ENCODE results near the gene ECM2. TPM values are rescaled to one million over a fixed set of nuclear protein-coding genes. Genes with fewer than 3 reads are reported as not detected.

ECM2 gene
- total RNA-seq, 1 donor = not detected

DNA sequence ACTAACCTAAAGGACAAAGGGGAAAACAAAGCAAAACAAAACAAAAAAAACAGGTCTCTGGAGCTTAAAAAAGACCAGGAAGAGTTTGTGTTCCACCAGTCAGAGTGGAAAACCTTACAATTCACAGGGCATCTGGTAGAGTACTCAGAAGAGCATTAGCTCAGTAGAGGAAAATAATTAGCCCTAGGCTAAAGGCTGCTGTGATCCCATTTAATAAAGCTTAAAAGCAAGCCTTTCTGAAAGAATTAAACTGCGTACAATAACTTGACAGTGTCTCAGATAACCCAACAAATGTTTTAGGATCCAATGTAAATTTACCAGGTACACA, 7.3 kb downstream of the ECM2 start:
- no peak for DNase-seq (ENCODE audit: low read depth in 2 of 3, low spot score in 2 of 3)

DNA sequence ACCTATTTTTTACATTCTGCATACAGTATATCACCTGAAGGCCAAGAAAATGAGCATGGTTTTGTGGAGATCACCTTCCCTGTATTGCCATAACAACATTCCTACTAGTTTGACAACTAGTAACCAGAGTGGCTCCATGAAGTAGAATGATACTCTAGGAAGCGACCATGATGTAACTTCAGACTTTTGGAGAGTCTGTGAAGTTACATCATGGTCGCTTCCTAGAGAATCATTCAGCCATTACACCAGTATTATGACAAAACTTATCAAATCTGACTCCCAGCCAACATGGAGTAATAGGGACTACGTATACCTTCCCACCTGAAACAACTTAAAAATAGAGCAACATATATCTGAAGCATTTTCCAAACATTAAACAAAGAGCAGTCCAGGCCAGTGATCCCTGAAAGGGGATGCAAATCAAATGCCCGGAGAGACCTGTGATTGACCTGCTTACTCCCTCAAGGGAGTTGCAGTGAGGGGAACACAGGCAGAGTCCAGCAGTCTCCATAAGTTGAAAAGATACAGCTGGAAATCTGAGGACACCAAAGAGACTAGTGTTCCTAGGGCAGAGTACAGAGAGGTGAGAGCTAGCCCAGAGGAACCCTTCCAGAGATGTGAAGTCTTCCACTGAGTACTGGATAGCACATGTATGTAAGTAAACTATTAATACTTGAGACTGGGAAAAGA, 7.8 kb downstream of the ECM2 start:
- no peak for DNase-seq (ENCODE audit: low read depth in 2 of 3, low spot score in 2 of 3)

DNA sequence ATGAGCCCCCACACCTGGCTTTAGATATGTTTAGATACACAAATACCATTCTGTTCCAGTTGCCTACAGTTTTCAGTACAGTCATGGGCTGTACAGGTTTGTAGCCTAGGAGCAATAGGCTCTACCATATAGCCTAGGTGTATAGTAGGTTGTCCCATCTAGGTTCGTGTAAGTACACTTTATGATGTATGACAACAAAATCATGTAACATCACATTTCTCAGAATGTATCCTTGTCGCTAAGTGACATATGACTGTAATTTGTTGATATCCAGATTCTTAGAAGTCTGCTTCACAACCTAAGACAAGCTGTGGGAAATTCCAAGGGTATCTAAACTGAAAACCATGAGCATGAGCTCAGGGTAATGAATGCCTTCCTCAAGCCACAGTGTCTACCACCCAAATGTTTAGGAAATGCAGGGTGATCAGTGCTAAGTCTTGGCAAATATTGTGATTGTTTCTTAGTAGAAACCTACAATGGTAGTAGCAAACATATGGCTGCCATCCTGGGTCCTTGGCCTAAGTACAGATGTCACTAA, 8.4 kb downstream of the ECM2 start:
- no peak for DNase-seq (ENCODE audit: low read depth in 2 of 3, low spot score in 2 of 3)

DNA sequence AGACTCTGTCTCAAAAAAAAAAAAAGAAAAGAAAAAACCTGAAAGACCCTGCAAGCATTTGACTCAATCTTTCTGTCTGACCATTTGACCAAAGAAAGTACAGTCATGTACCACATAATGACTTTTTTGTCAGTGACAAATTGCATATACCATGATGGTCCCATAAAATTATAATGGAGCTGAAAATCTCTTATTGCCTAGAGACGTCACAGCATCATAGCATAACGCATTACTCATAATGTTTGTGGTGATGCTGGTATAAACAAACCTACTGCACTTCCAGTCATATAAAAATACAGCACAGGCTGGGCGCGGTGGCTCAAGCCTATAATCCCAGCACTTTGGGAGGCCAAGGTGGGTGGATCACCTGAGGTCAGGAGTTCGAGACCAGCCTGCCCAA, 10.5 kb downstream of the ECM2 start:
- DNase-seq (ENCODE audit: low read depth in 2 of 3, low spot score in 2 of 3) = no peak

DNA sequence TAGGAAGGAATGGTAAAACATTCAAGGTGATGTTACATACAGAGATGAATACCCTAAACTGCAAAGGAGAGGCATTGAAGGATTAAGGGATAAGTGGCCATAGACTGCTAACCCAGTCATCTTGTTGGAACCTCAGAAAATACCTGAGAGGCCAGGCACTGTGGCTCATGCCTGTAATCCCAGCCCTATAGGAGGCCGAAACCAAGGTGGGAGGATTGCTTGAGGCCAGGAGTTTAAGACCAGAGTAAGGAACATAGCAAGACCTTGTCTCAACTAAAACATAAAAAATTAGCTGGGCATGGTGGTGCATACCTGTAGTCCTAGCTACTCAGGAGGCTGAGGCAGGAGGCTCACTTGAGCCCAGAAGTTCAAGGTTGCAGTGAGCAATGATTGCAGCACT, 10.9 kb downstream of the ECM2 start:
- DNase-seq (ENCODE audit: low read depth in 2 of 3, low spot score in 2 of 3) = no peak

DNA sequence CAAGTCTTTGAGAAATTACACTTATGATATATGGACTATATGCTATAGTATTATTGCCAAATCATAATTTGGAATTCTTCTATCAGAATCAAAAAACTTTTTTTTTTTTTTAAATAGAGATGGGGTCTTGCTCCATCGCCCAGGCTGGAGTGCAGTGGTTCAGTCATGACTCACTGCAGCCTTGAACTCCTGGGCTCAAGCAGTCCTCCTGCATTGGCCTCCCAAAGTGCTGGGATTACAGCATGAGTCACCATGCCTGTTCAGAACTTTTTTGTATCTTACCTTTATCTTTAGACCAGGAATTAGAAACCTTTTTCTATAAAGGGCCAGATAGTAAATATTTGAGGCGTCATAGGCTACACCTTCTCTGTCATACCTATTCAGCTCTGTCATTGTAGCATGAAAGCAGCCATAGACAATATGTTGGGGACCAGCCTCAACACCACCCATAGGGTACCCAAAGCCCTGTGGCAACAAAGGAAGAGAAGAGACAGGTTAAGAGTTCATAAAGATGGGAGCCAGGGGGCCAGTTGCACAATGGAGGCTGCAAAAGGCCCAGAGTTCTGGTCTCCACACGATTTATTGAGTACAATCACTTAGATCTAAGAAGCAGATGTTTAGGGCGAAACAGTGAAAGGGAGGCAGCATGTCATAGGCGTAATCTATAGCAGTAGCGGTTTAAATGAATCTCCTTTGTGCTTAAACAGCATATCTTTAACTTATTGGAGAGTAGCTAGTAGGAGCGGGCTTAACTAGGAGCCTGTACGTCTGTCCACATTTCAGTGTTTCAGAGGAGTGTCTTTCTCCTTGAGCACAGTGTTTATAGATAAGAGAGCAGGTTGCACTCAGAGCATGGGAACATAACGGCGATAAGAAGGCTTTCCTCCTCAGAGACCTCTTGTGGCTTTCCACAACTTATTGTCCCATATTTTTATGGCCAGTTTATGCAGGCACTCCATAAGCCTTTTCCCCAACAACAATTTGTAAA, 12.5 kb downstream of the ECM2 start:
- no peak for DNase-seq (ENCODE audit: low read depth in 2 of 3, low spot score in 2 of 3)

DNA sequence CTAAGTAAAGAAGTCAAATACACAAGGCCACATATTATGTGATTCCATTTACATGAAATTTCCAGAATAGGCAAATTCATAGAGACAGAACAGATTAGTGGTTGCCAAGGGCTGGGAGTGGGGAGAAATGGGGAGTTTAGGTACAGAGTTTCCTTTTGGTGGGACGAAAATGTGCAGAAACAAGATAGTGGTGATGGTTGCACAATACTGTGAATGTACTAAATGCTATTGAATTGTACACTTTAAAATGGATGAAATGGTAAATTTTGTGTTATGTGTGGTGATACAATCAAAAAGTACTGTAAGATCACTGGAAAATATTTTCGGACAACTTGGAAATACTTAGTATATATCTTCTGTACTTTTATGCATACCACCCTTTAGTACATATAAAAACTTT, 15.0 kb downstream of the ECM2 start:
- no peak for DNase-seq (ENCODE audit: low read depth in 2 of 3, low spot score in 2 of 3)

DNA sequence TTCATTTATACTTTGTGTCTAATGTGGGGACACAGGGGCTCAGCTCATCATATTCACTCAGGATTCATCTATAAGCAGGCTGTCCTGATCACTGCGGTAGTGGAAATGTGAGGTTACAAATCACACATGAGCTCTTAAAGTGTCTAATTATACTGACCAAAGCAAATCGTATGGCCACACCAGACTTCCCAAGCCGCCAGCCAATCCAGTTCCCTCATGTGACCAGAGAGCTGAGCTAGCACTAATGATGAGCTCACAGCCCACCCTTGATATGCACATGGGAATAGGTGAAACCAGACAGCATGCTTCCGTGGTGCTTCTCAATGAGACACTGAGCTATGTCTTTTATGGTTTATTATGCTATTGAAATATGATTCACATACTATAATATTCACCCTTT, 17.6 kb downstream of the ECM2 start:
- no peak for DNase-seq (ENCODE audit: low read depth in 2 of 3, low spot score in 2 of 3)

DNA sequence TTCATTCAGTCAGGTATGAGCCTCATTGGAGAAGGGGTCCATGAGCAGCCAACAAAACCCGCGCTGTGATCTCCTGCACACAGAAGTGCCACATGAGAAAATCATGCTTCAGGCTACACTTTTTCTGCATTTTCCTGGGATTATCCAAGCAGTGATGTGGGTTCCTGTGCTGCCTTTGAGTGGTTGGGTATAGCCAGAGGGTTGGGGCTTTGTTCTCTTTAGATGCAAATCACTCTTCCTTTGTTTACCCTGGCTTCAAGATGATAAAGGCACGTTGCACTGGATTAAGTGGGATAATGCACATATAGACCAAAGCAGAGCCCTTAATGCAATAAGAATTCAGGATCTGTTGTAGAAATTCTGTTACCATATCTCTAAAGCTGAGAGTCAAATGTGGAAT, 18.7 kb downstream of the ECM2 start:
- DNase-seq (ENCODE audit: low read depth in 2 of 3, low spot score in 2 of 3) = no peak

DNA sequence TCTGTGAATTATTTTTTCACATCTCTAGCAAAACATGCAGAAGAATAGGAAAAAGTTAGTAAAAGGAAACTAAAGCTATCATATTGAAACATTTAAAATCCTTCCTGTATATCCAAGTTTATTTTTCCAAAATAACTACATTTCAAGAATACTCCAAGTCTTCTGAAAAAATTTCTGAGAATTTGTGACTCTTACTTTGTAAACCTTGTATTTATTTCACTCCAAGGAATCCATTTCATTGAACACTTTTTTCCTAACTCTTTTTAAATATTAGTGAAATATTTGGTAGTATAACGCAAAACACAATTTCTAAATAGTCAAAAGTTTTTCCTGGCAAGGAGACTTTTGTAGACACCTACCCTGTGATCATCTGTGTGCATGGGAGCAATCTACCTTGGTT, 19.3 kb downstream of the ECM2 start:
- DNase-seq (ENCODE audit: low read depth in 2 of 3, low spot score in 2 of 3) = no peak

DNA sequence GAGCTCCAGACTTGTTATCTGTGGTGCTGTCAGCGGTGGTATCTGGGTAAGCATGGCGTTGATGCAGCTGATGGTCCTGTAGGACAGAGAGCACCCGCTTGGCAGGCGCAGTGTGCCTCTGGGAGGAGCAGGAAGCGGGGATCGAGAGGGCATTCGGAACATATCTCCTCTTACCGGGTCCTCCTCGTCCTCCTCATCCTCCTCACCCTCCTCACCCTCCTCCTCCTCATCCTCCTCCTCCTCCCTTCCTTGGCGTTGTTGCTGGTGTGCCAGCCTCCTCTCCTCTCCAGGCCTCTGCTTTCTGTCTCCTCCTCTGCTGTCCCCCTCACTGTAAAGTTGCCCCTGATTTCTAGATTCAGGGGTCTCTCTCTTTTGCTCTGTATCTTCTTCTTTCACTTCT, 21.2 kb downstream of the ECM2 start:
- DNase-seq (ENCODE audit: low read depth in 2 of 3, low spot score in 2 of 3) = no peak

DNA sequence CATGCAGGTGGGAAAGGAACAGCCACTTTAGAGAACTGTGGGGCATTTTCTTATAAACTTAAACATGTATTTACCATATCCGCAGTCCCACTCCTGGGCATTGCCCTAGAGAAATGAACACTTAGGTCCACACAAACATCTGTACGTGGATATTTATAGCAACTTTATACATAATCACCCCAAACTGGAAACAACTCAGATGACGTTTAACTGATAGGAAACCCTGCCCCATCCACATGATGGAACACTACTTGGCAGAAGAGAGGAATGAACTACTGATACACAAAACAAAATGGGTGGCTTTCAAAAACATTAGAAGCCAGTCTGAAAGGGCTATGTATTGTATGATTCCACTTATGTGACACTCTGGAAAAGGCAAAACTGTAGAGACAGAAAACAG, 22.4 kb downstream of the ECM2 start:
- no peak for DNase-seq (ENCODE audit: low read depth in 2 of 3, low spot score in 2 of 3)

DNA sequence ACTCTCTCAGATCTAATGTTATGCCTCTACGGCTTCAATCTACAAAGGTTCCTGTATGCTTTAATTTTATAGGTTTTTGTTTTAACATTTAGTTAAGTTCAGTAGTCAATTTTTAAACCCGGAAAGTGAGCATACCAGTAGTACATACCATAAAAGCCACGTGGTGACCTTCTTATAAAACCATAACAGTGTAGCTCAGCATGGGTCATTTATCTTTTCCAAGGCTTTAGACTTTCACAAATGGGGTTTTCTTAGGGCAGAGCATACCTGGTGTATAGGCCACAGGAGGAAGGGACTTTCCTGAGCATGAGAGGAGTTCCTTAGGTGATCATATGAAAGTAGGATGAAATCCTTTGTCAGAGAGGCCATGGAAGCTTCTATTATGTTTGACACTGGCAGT, 23.2 kb downstream of the ECM2 start:
- no peak for DNase-seq (ENCODE audit: low read depth in 2 of 3, low spot score in 2 of 3)

DNA sequence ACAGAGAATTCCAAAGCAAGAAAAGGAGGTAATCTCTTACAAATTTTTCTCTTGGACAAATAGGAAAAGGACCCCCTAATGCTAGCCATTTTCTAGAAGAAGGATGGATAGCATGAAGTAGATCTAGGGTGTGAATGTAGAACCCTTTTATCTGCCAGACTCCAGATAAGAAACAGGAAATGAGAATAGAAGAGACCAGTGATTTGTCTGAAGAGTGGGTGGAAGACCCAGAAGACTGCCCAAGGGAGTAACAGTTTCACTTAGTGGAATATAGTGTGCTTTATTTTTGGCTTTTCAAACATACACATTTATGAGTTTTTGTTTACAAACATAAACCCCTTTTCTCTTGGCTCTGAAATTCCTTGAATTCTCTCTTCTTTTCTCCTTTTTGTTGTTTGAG, 25.0 kb downstream of the ECM2 start:
- DNase-seq (ENCODE audit: low read depth in 2 of 3, low spot score in 2 of 3) = no peak

DNA sequence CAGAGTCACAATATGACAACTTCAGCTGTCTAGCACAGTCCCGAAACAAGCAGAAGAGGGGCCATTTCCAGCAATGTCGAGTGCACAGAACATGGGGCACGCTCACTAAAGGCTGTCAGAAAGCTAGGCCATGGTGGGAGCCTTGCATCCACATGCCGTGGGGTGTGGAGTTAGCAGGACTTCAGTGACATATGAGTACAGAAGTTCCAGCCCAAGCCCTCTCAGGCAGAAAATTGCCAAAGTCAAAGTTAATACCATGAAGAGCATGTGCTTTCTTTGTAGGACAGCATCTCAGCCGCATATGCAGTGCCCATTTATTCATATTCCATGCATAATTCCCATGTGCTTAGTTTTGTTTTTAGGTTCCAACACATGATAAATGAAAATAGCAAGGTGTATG, 26.7 kb downstream of the ECM2 start:
- no peak for DNase-seq (ENCODE audit: low read depth in 2 of 3, low spot score in 2 of 3)

DNA sequence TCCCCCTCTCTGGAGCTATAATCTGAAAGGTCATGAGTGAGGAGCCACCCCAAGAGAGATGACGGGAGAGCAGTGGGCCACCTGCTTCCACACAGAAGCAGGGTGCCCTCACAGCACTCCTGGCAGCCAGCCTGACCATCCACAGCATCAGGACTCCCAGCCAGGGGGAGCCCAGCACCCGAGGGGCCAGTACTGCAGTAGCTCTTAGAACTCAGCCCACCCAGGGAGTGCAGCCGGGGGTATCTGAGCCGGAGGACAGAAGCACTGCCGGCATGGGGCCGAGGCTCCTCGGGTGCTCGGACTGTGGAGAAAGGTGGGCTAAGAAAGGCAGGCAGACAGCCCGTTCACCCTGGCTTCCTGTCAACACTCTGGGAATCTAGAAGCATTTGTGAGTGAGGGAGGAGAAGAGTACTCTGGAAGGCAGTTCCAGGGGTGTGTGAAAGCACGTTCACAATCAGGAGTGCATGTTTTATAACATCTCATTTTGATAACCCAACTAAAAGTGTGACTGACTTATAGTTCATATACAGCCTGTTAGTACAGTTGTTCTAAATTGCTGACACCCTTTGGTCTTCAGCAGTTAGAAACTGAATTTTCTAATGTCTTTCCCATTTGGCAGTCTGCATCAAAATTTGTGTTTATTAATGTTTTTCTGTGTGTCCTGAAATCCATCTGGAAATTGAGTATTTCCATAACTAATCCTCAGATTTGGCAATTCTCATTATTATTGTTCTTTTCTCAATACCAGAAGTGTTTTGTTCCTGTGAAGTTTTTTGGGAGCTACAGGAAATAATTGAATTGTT, 27.6 kb downstream of the ECM2 start:
- DNase-seq (ENCODE audit: low read depth in 2 of 3, low spot score in 2 of 3) = no peak

DNA sequence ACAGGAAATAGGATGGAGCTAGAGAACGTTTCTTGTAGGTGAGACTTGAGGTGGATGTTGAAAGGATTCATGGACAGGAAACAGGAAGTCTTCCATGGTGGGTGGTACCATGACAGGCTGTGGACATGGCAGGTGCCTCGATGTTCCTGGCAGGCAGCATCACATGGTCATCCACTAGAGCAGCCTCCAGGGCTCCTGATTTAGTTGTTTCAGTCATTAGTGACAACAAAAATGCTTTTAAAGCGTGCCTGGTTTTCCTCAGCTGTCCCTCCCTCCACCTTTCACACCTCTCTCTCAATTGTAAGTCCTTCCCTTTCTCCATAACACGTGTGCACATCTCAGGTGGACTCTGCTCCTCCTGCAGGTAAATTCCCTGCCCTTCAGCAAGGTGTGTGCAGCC, 28.3 kb downstream of the ECM2 start:
- DNase-seq (ENCODE audit: low read depth in 2 of 3, low spot score in 2 of 3) = no peak

DNA sequence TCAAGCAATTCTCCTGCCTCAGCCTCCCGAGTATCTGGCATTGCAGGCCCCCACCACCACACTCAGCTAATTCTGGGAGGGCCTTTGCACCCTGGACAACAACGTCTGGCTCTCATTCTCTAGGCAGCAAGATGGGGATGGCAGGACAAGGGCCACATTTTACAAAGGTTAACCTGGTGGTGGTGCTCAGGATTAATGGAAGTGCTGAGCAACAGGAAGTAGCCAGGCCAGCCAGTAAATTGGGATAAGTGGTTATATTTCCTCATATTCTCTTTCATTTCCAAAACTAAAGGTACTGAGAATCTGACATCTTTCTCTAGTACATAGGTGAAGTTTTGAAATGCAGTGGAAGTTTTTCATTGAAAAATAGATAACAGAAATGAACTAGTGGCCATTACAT, 28.8 kb downstream of the ECM2 start:
- DNase-seq (ENCODE audit: low read depth in 2 of 3, low spot score in 2 of 3) = no peak

DNA sequence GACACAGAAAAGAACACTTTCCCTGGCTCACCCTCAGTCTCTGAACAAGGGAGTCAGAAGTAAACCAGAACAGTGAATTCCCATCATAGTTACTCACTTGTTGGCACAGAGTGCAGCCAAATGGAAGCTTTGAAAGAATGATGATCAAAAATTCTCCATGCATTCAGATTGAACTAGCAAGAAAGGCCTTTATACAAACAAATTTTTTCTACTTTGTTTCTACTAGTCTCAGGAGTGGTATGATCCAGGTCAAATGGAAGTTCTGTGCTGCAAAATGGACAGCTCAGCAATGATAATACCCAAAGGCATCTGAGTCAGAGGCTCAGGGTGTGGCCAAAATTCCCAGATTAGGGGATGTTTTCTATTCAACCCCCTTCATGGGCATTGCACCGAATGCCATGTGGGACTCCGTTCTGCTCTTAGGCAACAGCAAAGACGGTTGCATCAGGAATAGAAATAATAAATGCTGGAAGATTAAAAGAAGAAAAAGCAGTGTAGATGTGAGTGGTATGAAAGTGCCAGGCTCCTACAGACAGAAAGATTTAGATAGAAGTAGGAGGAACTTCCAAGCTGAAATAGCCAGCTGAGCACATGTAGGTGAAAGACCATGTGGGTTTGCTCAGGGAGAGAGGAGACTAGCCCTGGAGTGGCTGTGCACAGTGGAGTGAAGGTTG, 29.5 kb downstream of the ECM2 start:
- DNase-seq (ENCODE audit: low read depth in 2 of 3, low spot score in 2 of 3) = no peak

DNA sequence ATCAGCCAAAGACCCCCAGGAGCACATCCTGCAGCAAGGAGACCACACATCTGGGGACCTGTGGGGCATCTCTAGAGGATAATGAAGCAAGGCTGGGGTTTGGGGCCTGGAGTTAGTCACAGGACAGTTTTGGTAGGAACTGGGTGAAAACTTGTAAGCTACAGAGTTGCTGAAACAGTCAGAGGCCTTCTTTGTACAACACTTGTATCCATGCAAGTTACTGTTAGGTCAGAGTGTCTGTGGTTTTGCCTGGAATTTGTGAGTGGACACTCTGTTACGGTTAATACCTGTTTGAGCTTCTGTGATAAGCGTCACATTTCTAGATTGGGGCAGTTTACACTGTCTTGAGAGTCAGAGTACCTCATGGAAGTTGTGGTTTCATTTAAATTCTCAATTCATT, 30.9 kb downstream of the ECM2 start:
- DNase-seq (ENCODE audit: low read depth in 2 of 3, low spot score in 2 of 3) = no peak

DNA sequence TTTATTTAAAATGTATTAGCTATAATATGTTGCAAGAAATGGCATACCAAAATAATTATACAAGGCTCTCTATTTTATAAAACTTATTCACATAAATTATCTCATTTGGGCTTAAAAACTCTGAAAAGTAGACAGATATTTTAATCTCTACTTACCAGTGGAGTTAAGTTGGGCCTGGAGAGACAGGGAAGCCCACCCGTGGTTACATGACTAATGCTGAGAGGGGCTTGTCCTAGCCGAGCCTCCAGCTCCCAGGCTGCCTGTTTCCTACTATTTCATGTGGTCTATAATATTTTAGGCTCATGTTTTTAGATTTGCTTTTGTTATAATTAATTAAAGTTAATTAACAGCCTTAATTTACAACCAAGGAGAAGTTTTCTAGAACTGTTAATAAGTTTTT, 32.6 kb downstream of the ECM2 start:
- no peak for DNase-seq (ENCODE audit: low read depth in 2 of 3, low spot score in 2 of 3)
